BLaER1 treated with 17β-estradiol and CSF1 and Interleukin-3, amounts not matched to agents 10 nM and 100 nM (cell line): ENCODE measurements around the gene GRID1.

Source experiments
- H3K27ac ChIP-seq, 11 experiments: shearing (Covaris generic); formaldehyde crosslinking; 2 replicates each; pipeline ENCODE4 v1.8.1; 2022
- H3K27me3 ChIP-seq, 11 experiments: shearing (Covaris generic); formaldehyde crosslinking; 2 replicates each; pipeline ENCODE4 v1.8.1; 2022
- H3K36me3 ChIP-seq, 11 experiments: shearing (Covaris generic); formaldehyde crosslinking; 2 replicates each; pipeline ENCODE4 v1.8.1; 2022
- H3K4me1 ChIP-seq, 10 experiments: shearing (Covaris generic); formaldehyde crosslinking; 2 replicates each; pipeline ENCODE4 v1.8.1; 2022
- H3K4me2 ChIP-seq, 11 experiments: shearing (Covaris generic); formaldehyde crosslinking; 2 replicates each; pipeline ENCODE4 v1.8.1; 2022
- H3K4me3 ChIP-seq, 10 experiments: shearing (Covaris generic); formaldehyde crosslinking; 2 replicates each; pipeline ENCODE4 v1.8.1; 2022
- H3K9ac ChIP-seq, 11 experiments: shearing (Covaris generic); formaldehyde crosslinking; 2 replicates each; pipeline ENCODE4 v1.8.1; 2022
- H3K9me3 ChIP-seq, 11 experiments: shearing (Covaris generic); formaldehyde crosslinking; replicated peaks in 1 of 11; 2 replicates each; pipeline ENCODE4 v1.8.1; 2022
- H4K20me1 ChIP-seq, 11 experiments: shearing (Covaris generic); formaldehyde crosslinking; 2 replicates each; pipeline ENCODE4 v1.8.1; 2022
- Cebpa-rat ChIP-seq, 11 experiments: shearing (Covaris generic); IDR thresholded peaks; 2 replicates each; pipeline ENCODE4 v1.8.1; 2022

GRID1 gene

GRCh38 chr10:86344714-86345161 is 21.9 kb downstream of the GRID1 start:
- H3K9ac ChIP-seq, result no peak overlapping the region
- H4K20me1 ChIP-seq, result peaks cover 0 to 12% (median 0%) of the 10 kb centered on the region in 11 experiments; a peak in 2 of 22 replicates
- no peaks in the 10 kb centered on the region for H3K36me3 ChIP-seq
- no peaks in the 10 kb centered on the region for H3K27me3 ChIP-seq
- H3K4me3 ChIP-seq, result no peak overlapping the region
- H3K9me3 ChIP-seq, result no peaks in the 10 kb centered on the region
- TF ChIP-seq Cebpa-rat (IDR thresholded peaks at IDR 0.05), result no peak
- no peak overlapping the region for H3K27ac ChIP-seq
- H3K4me2 ChIP-seq, result 0 out of 22 replicates have a peak overlapping the region, but pooled peaks of 1 of the 11 experiments have one; percentile 13
- peaks cover 0 to 35% (median 29%) of the 10 kb centered on the region in 10 experiments; a peak in 15 of 20 replicates for H3K4me1 ChIP-seq

GRCh38 chr10:86344281-86344680 is 22.3 kb downstream of the GRID1 start:
- Histone ChIP-seq H3K4me2 (no peak overlapping the region), H3K36me3 (no peaks in the 10 kb centered on the region), H3K4me1 (peaks cover 0 to 35% (median 29%) of the 10 kb centered on the region in 10 experiments; a peak in 15 of 20 replicates), H3K9ac (no peak overlapping the region), H3K27me3 (no peaks in the 10 kb centered on the region), H3K4me3 (no peak overlapping the region), H4K20me1 (peaks cover 0 to 12% (median 0%) of the 10 kb centered on the region in 11 experiments; a peak in 2 of 22 replicates), H3K9me3 (no peaks in the 10 kb centered on the region), H3K27ac (no peak overlapping the region)
- no peak for TF ChIP-seq Cebpa-rat (IDR thresholded peaks at IDR 0.05)

DNA sequence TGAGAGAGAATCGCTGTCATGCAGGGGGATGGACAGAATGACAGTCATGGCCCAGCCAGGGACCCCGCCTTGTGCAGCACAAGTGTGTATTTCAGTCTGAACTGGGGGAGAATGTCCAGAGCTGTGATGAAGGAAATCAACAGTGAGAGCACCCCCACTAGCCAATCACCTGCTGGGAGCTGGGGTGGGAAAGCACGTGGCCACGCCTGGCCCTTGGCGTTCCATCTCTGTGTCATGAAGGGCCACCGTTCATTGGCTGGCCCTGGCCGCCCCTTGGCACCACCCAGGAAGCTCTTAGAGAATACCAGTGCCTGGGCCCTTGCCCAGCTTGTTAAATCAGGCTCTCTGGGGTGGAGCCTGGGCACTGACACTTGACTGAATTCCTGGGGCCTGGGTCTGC is 22.8 kb downstream of the GRID1 start:
- Histone ChIP-seq H3K27ac (no peak overlapping the region), H3K9ac (no peak overlapping the region), H3K4me3 (no peak overlapping the region), H3K27me3 (no peaks in the 10 kb centered on the region), H3K4me2 (no peak overlapping the region), H3K36me3 (no peaks in the 10 kb centered on the region), H3K9me3 (no peaks in the 10 kb centered on the region), H3K4me1 (peaks cover 0 to 35% (median 29%) of the 10 kb centered on the region in 10 experiments; a peak in 15 of 20 replicates), H4K20me1 (peaks cover 0 to 7% (median 0%) of the 10 kb centered on the region in 11 experiments; a peak in 2 of 22 replicates)
- TF ChIP-seq Cebpa-rat (IDR thresholded peaks at IDR 0.05), result no peak

DNA sequence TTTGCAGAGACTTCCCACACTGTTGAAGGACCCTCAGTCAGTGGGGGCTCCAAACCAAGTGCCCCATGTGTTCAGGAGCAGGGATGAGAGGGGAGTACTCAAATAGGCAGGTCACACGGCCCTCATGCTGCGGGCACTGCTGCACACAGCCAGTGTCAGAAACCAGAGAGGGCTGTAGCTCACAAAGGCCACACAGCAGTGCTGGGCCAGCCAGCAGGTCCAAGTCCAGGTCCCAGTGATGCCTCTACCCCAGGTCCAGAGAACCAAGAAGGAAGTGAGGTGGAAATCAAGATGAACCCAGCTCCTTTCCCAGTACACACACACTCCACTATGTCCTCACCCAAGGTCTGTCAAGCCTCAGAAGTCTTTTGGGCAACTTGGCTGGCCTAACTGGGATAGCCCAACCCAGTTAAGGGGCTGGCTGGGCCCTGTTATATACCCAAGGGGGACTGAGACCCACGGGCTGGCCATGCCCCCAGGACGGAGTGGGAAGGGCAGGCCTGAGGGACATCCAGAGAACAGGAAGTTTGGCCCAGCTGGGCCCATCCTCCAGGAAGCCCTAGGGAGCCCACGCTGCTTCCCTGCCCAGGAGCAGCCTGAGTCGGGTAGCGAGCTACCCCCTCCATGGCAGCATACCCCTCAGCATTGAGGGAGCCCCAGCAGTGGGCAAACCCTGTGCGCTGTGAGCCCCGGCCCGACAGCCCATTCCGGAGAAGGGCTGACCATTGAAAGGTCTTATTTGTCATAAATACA is 24.3 kb downstream of the GRID1 start:
- TF ChIP-seq Cebpa-rat (IDR thresholded peaks at IDR 0.05), result no peak
- Histone ChIP-seq H4K20me1 (0 out of 22 replicates have a peak, but pooled peaks cover 0 to 6% (median 0%) of the 10 kb centered on the region in 11 experiments), H3K36me3 (no peaks in the 10 kb centered on the region), H3K4me3 (no peak overlapping the region), H3K4me1 (peaks cover 0 to 35% (median 29%) of the 10 kb centered on the region in 10 experiments; a peak in 15 of 20 replicates), H3K4me2 (peak overlapping the region in 9 of 11 experiments; percentile 15 to 91 (median 67); a peak in 16 of 22 replicates), H3K27me3 (no peaks in the 10 kb centered on the region), H3K9me3 (peaks cover 0 to 9% (median 7%) of the 10 kb centered on the region in 11 experiments; a peak in 7 of 22 replicates), H3K27ac (0 out of 22 replicates have a peak overlapping the region, but pooled peaks of 1 of the 11 experiments have one; percentile 4), H3K9ac (peak overlapping the region in 1 of 11 experiments; percentile 36; a peak in 1 of 22 replicates)

- no peak for TF ChIP-seq Cebpa-rat (IDR thresholded peaks at IDR 0.05)
- 0 out of 22 replicates have a peak, but pooled peaks cover 0 to 4% (median 0%) of the 10 kb centered on the region in 11 experiments for H4K20me1 ChIP-seq
- H3K4me3 ChIP-seq, result no peak overlapping the region
- H3K4me1 ChIP-seq, result peaks cover 0 to 35% (median 29%) of the 10 kb centered on the region in 10 experiments; a peak in 15 of 20 replicates
- H3K27me3 ChIP-seq, result no peaks in the 10 kb centered on the region
- no peaks in the 10 kb centered on the region for H3K36me3 ChIP-seq
- peak overlapping the region in 1 of 11 experiments; percentile 4; a peak in 1 of 22 replicates for H3K27ac ChIP-seq
- peak overlapping the region in 9 of 11 experiments; percentile 15 to 91 (median 67); a peak in 17 of 22 replicates for H3K4me2 ChIP-seq
- peak overlapping the region in 1 of 11 experiments; percentile 36; a peak in 1 of 22 replicates for H3K9ac ChIP-seq
- H3K9me3 ChIP-seq, result peaks cover 0 to 9% (median 7%) of the 10 kb centered on the region in 11 experiments; a peak in 7 of 22 replicates
These were observed 25.2 kb downstream of the GRID1 start for GRCh38 chr10:86341361-86341811.

DNA sequence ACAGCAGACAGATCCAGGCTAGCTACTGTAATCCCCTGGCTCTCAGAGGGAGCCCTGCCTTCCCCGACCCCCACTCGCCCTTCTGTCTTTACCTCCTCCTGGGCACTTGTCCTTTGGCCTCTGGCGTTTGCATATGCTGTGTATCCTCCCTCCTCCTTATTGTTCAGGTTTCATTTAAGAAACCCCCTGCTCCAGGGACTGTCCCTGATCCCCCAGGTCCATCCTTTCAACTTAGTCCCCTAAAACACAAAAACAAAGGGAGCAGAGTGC is 25.7 kb downstream of the GRID1 start:
- Histone ChIP-seq H3K4me2 (peak overlapping the region in 9 of 11 experiments; percentile 18 to 91 (median 67); a peak in 16 of 22 replicates), H3K27me3 (no peaks in the 10 kb centered on the region), H3K4me3 (no peak overlapping the region), H3K9me3 (peaks cover 0 to 9% (median 7%) of the 10 kb centered on the region in 11 experiments; a peak in 7 of 22 replicates), H3K36me3 (no peaks in the 10 kb centered on the region), H4K20me1 (no peaks in the 10 kb centered on the region), H3K4me1 (peaks cover 0 to 35% (median 29%) of the 10 kb centered on the region in 10 experiments; a peak in 15 of 20 replicates), H3K27ac (peak overlapping the region in 1 of 11 experiments; percentile 4; a peak in 1 of 22 replicates), H3K9ac (no peak overlapping the region)
- no peak for TF ChIP-seq Cebpa-rat (IDR thresholded peaks at IDR 0.05)

- Histone ChIP-seq H3K9ac (no peak overlapping the region), H3K9me3 (peaks cover 0 to 9% (median 7%) of the 10 kb centered on the region in 11 experiments; a peak in 7 of 22 replicates), H3K4me3 (no peak overlapping the region), H3K36me3 (no peaks in the 10 kb centered on the region), H3K4me2 (peak overlapping the region in 9 of 11 experiments; percentile 18 to 91 (median 67); a peak in 17 of 22 replicates), H3K27ac (0 out of 22 replicates have a peak overlapping the region, but pooled peaks of 1 of the 11 experiments have one; percentile 4), H3K27me3 (no peaks in the 10 kb centered on the region), H4K20me1 (no peaks in the 10 kb centered on the region), H3K4me1 (peaks cover 0 to 35% (median 29%) of the 10 kb centered on the region in 10 experiments; a peak in 15 of 20 replicates)
- TF ChIP-seq Cebpa-rat (IDR thresholded peaks at IDR 0.05), result no peak
These were observed 26.2 kb downstream of the GRID1 start for GRCh38 chr10:86340176-86340990.

- no peaks in the 10 kb centered on the region for H3K27me3 ChIP-seq
- H3K4me1 ChIP-seq, result peaks cover 0 to 34% (median 29%) of the 10 kb centered on the region in 10 experiments; a peak in 15 of 20 replicates
- H3K9me3 ChIP-seq, result peaks cover 0 to 9% (median 7%) of the 10 kb centered on the region in 11 experiments; a peak in 7 of 22 replicates
- H3K36me3 ChIP-seq, result no peaks in the 10 kb centered on the region
- no peak overlapping the region for H3K4me3 ChIP-seq
- no peak for TF ChIP-seq Cebpa-rat (IDR thresholded peaks at IDR 0.05)
- H3K27ac ChIP-seq, result no peak overlapping the region
- no peak overlapping the region for H3K4me2 ChIP-seq
- H3K9ac ChIP-seq, result no peak overlapping the region
- H4K20me1 ChIP-seq, result no peaks in the 10 kb centered on the region
These were observed 27.2 kb downstream of the GRID1 start for GRCh38 chr10:86339226-86339865.
